HG03196 (cell line): ENCODE data around the gene FAM193A.
"Not testable (repeated sequence)": the region's sequence is repeated elsewhere in the genome, so short reads cannot be mapped to it uniquely, and the experiment has no call there.

Experiments used
- ATAC-seq: cut with Tn5 transposase; IDR thresholded peaks from one replicate; pipeline ENCODE4 v1.9.1; 2021; ENCODE audit not compliant: unreplicated experiment

Gene FAM193A

DNA sequence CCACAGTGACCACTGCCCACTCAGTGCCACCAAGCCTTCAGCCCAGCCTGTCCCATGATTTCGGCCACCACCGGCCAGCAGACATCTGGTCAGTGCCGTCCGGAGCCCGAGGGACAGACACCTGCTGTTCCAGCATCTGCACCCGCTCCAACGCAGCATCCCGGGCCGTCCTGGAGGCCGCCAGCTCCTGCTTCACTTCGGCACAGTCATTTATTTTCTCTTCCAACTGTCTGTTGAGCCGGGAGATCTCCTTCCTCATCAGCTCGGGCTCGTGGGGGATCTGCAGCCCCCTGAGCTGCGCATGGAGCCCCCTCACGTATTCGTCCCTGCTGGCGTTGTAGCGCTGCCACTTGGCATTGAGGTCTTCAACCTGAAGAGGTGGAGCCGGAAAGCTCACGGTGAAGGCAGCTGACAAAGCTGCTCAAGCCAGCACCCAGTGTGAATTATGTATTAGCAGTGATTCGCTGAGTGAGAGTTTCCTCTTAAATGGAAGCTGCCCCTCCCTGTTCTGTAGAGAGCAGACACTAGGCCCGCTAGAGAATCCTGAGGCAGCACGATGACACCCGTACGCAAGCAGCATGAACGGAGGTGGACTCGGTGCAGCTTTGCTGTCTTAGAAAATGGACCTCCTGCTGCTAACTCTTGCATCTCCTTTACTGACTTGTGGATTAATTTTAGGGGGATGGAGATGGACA is 208.3 kb downstream of the FAM193A start:
- no peak for ATAC-seq

DNA sequence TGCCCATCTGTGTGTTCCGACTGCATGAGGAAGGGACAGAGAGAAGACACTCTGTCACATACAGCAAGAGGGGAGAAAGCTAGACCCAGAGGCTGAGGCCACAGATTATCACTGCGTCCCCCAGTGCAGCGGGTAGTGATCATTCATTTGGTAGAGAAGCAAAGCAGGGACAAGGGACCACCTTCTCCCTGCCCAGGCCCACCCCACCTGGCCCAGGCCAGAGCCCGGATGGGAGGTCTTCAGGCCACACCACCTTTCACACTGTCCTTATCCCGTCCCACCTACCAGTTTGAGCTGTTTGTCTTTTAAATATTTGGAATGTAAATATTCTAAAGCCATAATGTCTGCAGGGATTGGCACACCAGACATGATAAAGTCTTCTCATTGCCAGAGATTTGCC is 209.1 kb downstream of the FAM193A start:
- no peak for ATAC-seq

DNA sequence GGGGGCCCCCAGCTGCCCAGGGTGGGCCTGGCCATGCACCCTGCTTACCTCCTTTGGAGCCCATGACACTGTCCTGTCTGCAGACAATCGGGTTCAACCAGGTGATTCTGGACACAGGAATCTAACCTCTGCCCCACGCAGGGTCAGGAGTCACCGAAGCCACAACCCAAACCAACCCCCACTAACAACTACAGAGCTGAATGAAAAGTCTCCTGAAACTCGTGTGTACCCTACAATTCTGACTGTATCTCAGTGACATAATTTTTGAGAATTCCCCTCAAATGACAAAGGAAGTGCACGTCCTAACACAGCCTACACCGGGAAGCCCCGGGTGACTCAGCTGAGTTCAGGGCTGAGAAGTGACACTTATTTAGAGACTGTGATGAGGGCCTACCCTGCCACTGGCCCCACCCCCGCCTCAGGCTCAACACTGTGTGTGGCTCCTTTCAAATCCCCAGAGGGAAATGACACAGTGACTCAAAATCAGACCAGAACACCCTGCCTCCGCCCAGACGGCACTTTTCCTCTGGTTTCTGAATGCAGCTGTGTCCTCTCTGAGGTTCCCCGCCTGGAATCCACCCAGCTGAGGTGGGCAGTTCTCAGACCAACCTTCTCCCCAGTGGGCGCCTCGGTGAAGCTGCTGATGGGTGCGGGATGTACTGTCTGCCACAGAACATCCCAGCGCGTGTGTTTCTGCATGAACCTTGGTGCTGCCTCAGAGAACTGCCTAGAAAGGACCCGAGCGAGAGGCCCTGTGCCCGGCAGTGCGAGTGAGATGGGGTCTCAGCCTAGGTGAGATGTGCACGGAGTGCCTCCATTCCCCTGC is 209.7 kb downstream of the FAM193A start:
- peak; percentile 85 for ATAC-seq

DNA sequence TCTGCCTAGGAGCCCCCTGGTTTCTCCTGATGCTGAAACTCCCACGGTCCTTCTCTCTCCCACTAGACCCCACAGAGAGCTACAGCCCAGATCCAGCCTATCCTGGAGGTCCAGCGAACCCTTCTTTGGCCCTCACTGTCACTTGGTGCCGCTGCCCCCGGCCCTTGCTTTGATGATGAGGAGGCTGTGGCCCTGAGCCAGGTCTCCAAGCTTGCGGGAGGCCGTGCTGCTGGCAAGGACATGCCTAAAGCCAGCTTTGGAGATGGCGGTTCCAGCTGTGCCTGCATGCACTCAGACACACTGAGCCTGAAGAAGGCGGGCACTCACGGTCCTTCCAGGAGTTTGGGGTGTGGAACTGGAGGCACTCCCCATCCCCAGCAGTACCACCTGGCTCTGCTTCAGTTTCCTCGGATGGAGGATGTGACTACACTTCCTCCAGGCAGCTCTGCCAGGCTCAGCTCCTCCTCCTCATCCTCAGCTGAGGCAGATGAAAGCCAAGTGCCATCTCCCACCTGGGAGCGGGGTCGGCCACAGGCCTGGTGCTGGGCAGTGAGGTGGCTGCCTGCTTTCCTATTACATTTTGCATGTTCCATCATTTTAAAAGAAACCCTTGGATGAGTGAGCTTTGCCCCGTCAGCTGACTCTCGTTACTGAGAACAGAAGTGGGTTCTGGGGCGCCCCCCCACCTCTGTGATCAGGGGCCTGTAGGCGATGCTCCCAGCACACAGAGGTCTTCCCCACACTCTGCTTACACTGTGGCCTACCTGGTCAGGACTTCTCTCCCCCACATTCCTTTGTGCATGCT is 210.6 kb downstream of the FAM193A start:
- ATAC-seq: no peak

DNA sequence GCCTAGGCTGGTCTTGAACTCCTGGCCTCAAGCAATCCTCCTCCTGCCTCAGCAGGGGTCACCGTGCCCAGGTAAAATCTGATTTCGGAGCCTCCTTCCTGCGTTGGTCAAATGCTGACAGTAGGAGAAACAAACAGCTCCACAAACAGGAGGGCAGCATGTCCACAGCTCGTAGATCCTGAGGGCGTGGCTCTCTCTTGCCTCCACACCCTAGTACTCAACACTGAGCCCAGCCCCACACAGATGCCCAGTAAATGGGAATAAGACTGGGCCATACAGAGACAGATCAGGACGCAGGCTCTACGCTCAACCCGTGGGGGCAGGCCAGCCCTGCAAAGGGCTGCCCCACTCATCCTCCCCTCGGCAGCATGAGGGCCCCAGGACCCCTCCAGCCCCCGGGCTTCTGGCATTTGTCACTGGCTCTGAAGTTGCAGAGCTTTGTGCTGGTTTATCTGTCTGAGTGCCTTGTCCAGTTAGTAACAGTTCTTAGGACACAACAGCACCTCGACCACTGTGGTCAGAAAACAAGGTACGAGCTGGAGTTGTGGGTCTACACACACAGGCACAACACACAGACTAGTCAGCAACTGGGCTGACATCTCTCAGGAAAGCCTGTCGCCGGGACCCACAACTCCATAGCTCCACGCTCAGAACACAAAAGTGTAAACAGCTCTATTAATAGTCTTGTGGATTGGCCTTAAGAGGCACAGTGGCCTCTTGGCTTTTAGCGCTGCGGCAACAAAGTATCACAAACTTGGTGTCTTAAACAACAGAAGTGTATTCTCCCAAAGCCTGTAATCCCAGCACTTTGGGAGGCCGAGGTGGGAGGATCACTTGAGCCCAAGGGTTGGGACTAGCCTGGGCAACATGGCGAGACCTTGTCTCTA is 214.5 kb downstream of the FAM193A start:
- no peak for ATAC-seq

DNA sequence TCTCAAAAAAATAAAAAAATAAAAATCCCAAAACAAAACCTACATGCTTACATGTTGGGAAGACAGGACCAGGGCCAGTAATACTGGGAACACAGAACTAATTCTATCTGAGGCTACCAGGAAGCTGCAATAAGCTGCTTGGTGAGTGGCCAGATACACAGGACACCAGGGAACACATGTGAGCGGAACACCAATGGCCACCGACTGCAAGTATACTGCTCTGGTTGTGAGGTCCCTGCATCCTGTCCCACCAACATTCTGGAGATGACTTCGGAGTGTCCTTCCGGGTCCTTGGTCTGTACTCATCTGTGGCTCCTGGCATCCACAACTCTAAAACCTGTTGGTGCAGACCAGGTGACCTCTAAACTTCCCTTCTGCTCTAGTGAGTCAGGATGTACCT is 217.0 kb downstream of the FAM193A start:
- no peak for ATAC-seq

DNA sequence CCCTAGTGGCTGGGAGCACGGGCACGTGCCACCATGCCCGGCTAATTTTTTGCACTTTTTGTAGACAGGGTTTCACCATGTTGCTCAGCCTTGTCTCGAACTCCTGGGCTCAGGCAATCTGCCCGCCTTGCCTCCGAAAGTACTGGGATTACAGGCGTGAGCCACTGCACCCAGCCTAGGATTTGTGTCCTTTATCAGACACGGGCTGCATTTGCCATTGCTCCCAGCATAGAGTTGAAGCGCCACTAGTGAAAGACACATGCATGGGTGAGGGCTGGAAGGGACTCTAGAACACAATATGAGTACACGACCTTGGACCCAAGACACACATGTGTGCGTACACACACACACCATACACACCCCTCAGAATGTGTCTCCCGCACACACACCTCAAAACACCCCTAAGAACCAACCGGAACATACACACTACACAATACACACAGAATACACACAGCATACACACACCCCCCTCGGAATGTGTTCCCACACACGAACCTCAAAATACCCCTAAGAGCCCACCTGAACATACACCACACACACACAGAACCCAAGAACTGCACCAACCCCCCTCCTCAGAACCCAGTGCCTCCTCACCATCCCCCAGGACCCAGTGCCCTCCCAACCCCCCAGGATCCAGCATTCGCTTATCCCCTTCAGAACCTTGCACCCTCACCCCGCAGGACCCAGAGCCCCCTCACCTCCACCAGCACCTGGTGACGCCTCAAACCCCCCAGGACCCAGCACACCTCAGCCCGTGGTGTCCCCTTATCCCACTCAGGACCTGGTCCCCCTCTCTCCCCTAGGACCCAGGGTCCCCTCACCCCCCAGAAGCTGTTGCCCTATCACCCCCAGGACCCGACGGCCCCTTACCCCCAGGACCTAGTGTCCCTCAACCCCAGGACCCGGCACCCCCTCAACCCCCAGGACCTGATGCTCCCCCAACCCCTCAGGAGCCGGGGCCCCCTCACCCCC is 218.7 kb downstream of the FAM193A start:
- ATAC-seq: no peak

DNA sequence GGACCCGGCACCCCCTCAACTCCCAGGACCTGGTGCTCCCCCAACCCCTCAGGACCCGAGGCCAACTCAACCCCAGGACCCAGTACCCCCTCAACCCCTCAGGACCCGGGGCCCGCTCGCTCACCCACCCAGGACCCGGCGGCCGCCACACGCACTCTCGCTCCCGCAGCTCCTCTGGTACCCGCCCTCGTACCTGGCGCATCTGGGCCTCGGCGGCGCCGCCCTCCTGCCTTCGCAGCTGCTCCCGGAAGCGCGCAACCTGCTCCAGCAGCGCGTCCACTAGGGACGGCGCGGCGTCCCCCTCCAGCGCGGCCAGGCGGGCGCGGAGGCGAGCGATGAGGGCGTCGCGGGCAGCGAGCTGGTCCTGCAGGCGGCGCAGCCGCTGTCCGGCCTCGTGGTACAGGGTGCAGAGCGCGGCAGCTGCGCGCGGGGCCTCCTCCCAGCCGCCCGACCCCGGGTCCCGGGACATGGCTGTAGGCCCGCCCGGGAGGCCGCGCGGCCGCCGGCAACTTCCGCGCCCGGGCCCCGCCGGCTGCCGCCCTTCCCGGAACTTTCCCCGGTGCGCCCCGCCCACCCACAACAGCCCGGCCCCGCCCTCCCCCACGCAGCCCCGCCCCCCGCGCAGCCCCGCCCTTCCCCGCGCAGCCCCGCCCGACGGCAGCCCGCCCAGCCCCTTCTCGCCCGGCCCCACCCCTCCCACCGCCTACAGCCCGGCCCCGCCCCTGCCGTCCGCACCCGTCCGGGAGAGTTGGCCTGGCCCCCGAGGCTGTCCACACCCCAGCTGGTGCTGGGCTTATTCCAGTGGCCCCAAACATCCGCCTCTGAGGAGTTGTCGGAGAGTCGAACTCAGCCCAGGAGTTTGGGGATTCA is 219.6 kb downstream of the FAM193A start, which contains the start of gene TNIP2:
TSS of gene TNIP2 (minus strand) at position 516 of the 870 bp plus-strand sequence. CDS start at position 469, 47 bp downstream.
- ATAC-seq: peak; percentile 58

DNA sequence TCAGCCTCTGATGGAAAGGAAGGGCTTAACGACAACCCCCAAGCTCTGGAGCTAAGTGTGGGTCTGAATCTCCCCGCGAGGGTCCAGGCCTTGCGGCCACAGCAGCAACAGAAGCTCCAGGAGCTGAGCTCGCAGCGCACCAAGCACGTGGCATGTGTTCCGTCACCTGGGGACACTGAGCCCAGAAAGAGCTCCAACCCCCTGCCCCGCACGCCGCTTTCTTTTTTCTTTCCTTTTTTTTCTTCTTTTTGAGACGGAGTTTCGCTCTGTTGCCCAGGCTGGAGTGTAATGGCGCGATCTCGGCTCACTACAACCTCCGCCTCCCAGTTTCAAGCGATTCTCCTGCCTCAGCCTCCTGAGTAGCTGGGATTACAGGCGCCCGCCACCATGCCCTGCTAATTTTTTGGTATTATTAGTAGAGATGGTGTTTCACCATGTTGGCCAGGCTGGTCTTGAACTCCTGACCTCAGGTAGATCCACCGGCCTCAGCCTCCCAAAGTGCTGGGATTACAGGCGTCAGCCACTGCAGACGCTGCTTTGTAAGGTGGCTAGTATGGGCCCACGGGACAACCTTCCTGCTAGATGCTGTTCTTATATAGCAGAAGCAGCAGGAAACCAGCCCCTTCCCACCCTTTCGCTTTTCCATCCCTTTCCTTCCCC is 220.4 kb downstream of the FAM193A start:
- ATAC-seq: no peak

DNA sequence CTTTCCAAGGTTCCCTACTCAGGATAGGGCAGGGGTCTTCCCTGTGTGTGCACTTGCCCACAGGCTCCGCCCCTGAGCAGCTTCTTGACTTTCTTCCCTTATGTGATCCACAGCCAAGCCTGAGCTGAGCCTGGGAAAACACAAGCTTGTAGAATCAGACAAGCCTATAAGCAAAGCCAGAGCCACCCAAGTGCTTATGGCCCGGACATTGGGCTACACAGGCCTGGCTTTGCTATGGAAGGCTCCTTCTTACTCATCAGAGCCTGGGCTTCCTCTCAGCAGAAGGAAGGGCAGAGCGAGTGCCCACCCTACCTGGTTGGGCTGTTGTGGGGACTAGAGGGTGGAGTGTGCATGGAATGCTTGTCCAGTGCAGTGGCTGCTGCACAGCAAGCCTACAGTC is 221.0 kb downstream of the FAM193A start:
- no peak for ATAC-seq

DNA sequence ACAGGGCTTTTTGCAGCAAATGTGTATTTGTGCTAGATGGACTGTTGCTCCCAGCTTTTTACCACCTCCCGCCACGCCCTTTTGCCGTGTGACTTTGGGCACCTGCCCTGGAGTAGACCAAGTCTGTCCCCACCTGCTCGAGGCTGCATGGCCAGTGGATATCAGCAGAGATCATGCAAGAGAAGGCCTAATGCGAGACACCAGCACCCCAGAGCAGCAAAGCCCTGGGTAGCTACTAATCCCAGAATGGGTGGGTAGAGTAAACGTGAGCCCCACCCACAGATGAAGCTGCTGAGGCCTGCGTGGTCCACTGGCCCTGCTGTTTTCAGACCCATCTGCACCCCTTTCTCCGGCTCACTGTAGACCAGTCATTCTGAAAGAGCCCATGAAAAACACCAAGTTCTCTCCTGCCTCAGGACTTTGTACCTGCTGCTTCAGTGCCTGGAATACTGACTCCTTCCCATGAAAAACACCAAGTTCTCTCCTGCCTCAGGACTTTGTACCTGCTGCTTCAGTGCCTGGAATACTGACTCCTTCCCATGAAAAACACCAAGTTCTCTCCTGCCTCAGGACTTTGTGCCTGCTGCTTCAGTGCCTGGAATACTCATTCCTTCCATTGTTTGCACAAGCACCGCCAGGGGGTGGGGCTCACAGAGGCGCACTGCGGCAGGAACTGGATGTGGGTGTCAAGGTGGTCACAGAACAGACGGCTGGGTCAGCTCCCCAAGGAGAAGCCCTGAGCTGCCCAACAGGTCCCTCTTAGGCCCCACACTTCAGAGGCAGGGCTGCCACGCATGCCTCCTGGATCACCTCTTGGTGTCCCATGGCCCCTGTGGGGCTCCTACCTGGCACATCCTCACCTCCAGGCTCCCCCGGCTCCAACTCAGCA is 224.8 kb downstream of the FAM193A start:
- ATAC-seq: no peak

DNA sequence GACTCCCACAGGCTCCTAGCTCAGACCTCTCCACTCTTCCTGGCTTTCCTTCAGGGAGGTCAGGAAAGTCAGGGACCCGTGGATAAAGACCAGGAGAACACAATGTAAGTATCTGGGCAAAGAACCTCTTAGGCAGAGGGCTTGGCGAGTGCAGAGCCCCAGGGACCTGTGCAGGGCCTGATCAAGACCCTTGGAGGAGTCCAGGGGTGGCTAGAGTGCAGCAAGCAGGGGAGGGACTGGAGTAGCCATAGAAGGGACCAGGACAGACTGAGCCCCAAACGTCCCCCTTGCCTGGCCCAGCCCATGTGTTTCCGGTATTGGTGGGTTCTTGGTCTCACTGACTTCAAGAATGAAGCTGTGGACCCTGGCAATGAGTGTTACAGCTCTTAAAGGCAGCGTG is 225.6 kb downstream of the FAM193A start:
- ATAC-seq: no peak

DNA sequence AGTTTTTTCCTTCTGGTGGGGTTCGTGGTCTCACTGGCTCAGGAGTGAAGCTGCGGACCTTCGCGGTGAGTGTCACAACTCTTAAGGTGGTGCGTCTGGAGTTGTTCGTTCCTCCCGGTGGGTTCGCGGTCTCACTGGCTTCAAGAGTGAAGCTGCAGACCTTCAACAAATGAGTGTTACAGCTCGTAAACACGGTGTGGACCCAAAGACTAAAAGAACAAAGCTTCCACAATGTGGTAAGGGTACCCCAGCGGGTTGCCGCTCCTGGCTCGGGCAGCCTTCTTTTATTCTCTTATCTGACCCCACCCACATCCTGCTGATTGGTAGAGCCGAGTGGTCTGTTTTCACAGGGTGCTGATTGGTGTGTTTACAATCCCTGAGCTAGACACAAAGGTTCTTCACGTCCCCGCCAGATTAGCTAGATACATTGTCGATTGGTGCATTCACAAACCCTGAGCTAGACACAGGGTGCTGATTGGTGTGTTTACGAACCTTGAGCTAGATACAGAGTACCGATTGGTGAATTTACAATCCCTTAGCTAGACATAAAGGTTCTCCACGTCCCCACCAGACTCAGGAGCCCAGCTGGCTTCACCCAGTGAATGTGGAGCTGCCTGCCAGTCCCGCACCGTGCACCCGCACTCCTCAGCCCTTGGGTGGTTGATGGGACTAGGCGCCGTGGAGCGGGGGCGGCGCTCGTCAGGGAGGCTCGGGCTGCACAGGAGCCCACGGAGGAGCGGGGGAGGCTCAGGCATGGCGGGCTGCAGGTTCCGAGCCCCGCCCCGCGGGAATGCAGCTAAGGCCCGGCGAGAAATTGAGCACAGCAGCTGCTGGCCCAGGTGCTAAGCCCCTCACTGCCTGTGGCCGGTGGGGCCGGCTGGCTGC is 226.3 kb downstream of the FAM193A start:
- not testable (repeated sequence) for ATAC-seq

DNA sequence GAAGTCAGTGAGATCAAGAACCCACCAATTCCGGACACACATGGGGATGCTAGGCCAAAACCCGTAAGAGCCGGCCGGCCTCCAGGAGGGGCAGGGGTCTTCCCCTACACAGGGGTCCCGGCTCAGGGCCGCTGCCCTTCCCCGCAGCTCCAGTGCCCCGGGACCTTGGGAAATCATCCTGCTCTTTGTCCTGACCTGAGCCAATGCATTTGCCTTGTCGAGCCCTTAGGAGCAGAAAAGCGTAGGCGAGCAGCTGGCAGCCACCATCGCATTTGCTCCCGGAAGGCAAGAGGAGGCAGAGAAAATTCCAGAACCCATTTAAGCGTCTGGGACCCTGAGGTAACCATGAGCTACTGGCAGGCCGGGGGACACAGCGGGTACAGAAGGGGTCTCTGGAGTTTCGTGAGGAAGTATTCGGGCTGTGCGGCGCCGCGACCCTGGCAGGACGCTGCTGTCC is 227.1 kb downstream of the FAM193A start:
- ATAC-seq: no peak

DNA sequence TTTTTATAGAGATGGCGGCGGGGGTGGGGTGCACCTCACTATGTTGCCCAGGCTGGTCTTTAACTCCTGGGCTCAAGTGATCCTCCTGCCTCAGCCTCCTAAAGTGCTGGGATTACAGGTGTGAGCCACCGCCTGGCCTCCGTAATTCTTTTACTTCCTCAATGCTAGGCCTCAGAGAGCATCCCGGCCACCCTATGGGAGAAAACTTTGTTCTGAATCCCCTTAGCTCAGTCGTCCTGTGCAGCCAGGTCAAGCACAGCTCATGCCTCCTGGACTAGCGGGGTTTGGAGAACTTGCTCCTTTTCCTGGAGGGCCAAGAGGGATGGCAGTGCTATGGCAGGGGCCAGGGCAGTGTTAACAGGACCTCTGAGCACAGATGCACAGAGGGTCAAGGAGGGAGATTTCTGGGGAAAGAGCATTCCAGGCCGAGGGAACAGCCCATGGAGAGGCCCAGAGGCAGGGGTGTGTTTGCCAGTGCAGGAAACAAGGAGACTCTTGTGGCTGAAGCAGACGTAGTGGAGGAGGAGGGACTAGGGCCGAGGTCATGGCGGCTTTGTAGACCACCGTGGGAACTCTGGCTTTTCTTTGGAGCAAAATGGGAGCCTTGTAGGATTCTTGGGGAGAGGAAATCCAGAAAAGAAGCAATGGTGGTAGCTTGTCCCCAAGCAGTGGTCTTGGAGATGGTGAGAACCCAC is 229.5 kb downstream of the FAM193A start:
- no peak for ATAC-seq
